HG03064 (cell line): ENCODE results near the gene AMY2A.
"Not testable (repeated sequence)": the region's sequence is repeated elsewhere in the genome, so short reads cannot be mapped to it uniquely, and the experiment has no call there.

Source experiments
- ATAC-seq: cut with Tn5 transposase; IDR thresholded peaks from one replicate; pipeline ENCODE4 v1.9.1; 2021; ENCODE audit warnings: low read depth; ENCODE audit not compliant: unreplicated experiment

AMY2A gene

GRCh38 chr1:103616994-103617477 is at the start of gene AMY2A:
Gene AMY2A, plus strand, starts transcription at chr1:103617427. Its CDS starts 14 bp downstream, at chr1:103617441.
- not testable (repeated sequence) for ATAC-seq

GRCh38 chr1:103569493-103569892 is 47.7 kb upstream of the AMY2A start:
- no peak for ATAC-seq

GRCh38 chr1:103571289-103571688 is 45.9 kb upstream of the AMY2A start, which contains the start of gene AMY2B:
Gene AMY2B, plus strand, starts transcription at chr1:103571589. Its CDS starts 14 bp downstream, at chr1:103571603.
- ATAC-seq, result not testable (repeated sequence)

- no peak for ATAC-seq
Measured at GRCh38 chr1:103576065-103576464, 41.2 kb upstream of the AMY2A start.

GRCh38 chr1:103576784-103577183 is 40.4 kb upstream of the AMY2A start:
- not testable (repeated sequence) for ATAC-seq

- no peak for ATAC-seq
Measured at GRCh38 chr1:103582464-103582863, 34.8 kb upstream of the AMY2A start.

GRCh38 chr1:103583887-103584286 is 33.3 kb upstream of the AMY2A start:
- ATAC-seq, result no peak

GRCh38 chr1:103584537-103584936 is 32.7 kb upstream of the AMY2A start:
- no peak for ATAC-seq

- ATAC-seq, result not testable (repeated sequence)
Measured at GRCh38 chr1:103602740-103603139, 14.5 kb upstream of the AMY2A start.

GRCh38 chr1:103616362-103616761 is 865 bp upstream of the AMY2A start:
- ATAC-seq, result no peak

- not testable (repeated sequence) for ATAC-seq
Measured at GRCh38 chr1:103627436-103627835, 10.2 kb downstream of the AMY2A start.

- ATAC-seq, result not testable (repeated sequence)
Measured at GRCh38 chr1:103641194-103641593, 24.0 kb downstream of the AMY2A start.

- not testable (repeated sequence) for ATAC-seq
Measured at GRCh38 chr1:103643908-103644307, 26.7 kb downstream of the AMY2A start.

GRCh38 chr1:103650305-103650704 is 33.1 kb downstream of the AMY2A start:
- ATAC-seq, result not testable (repeated sequence)

- not testable (repeated sequence) for ATAC-seq
Measured at GRCh38 chr1:103650889-103651288, 33.7 kb downstream of the AMY2A start.

GRCh38 chr1:103654133-103654532 is 36.9 kb downstream of the AMY2A start:
- ATAC-seq, result not testable (repeated sequence)

GRCh38 chr1:103655460-103655859 is 38.2 kb downstream of the AMY2A start, which contains the start of gene AMY1A:
Gene AMY1A, plus strand, starts transcription at chr1:103655760. Its CDS starts 571 bp downstream, at chr1:103656331.
- ATAC-seq, result not testable (repeated sequence)
